NCI-H446 treated with DMSO at 0.1 percent for 48 hours (cell line): Measurements from ENCODE around the gene SMG7.
"Not testable (repeated sequence)": the region's sequence is repeated elsewhere in the genome, so short reads cannot be mapped to it uniquely, and the experiment has no call there.

ENCODE experiments used
- DNase-seq: peaks from one replicate; lab custom pipeline; 2025; lab: John Stamatoyannopoulos, UW

SMG7 gene, protein sequence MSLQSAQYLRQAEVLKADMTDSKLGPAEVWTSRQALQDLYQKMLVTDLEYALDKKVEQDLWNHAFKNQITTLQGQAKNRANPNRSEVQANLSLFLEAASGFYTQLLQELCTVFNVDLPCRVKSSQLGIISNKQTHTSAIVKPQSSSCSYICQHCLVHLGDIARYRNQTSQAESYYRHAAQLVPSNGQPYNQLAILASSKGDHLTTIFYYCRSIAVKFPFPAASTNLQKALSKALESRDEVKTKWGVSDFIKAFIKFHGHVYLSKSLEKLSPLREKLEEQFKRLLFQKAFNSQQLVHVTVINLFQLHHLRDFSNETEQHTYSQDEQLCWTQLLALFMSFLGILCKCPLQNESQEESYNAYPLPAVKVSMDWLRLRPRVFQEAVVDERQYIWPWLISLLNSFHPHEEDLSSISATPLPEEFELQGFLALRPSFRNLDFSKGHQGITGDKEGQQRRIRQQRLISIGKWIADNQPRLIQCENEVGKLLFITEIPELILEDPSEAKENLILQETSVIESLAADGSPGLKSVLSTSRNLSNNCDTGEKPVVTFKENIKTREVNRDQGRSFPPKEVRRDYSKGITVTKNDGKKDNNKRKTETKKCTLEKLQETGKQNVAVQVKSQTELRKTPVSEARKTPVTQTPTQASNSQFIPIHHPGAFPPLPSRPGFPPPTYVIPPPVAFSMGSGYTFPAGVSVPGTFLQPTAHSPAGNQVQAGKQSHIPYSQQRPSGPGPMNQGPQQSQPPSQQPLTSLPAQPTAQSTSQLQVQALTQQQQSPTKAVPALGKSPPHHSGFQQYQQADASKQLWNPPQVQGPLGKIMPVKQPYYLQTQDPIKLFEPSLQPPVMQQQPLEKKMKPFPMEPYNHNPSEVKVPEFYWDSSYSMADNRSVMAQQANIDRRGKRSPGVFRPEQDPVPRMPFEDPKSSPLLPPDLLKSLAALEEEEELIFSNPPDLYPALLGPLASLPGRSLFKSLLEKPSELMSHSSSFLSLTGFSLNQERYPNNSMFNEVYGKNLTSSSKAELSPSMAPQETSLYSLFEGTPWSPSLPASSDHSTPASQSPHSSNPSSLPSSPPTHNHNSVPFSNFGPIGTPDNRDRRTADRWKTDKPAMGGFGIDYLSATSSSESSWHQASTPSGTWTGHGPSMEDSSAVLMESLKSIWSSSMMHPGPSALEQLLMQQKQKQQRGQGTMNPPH

DNA sequence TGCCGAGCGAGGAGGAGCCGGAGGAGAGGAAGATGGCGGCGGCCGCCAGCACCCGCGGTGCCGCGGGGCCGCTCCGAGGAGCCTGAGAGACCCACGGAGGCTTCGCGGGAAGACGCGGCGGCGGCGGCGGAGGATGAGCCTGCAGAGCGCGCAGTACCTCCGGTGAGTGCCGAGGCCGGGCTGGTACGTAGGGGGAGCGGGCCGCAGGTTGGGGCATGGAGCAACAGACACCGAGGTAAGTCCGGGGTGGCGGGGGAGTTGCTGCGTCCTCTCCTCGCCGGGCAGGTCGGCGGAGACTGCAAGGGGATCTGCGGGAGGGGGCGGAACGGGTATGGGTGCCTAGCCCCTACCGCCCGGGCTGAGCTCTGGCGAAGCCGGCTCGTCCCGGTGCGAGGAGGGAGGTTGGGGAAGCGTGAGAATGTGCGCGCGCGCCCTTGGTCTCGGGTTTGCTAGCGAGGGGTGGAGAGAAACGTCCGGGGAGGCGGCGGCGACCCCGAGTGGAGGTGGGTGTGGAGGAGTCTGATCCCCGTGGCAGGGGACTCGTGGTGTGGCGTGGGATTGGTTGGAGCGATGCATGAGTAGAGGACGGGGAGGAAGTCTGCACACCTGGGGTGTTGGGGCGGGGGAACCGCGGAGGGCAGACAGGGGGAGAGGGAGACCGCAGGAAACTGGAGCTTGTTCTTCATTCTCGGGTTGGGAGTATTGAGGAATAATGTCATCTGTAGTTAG lies at the start of gene SMG7:
SMG7 (plus strand) TSS at position 12 of the 729 bp plus-strand sequence; CDS start at position 134, 122 bp downstream.
- no peak for DNase-seq

DNA sequence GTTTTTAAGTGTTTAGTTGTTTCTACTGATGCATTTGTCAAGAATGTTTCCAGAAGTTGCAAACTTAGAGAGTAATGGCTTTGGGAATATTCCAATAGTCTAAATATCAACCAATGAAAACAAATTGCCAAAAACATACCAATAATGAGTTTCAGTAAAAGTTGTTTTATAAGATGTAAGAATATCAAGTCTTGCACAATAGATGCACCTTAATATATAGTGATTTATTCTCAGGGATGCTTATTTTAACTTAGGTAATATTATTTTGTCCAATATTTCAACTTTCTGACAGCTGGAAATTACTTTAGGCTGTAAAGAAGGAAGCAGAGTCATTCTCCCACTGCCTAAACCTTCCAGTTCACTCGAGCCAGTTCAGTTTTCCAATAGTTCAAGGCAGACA lies 48.8 kb upstream of the SMG7 start:
- DNase-seq, result no peak

DNA sequence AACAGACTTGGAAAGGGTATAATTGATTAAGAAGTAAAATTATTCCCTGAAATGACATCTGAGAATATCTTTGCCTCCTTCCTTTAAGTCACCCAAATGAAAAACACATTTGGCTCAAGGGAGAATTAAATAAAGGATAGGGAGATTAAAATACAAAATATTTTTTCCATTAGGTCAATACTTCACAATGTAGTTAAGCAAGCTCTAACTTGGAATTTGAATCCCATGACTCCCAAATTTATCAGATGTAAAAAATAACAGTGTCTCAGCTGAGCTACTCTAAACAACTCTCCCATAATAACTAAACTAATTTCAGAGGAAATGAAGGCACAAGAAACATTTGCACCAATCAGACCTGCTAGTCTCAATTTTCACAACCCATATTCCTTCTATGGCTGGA lies 47.6 kb upstream of the SMG7 start:
- DNase-seq, result no peak

DNA sequence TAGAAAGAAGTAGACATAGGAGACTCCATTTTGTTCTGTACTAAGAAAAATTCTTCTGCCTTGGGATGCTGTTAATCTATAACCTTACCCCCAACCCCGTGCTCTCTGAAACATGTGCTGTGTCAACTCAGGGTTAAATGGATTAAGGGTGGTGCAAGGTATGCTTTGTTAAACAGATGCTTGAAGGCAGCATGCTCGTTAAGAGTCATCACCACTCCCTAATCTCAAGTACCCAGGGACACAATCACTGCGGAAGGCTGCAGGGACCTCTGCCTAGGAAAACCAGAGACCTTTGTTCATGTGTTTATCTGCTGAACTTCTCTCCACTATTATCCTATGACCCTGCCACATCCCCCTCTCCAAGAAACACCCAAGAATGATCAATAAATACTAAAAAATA lies 44.7 kb upstream of the SMG7 start:
- not testable (repeated sequence) for DNase-seq

DNA sequence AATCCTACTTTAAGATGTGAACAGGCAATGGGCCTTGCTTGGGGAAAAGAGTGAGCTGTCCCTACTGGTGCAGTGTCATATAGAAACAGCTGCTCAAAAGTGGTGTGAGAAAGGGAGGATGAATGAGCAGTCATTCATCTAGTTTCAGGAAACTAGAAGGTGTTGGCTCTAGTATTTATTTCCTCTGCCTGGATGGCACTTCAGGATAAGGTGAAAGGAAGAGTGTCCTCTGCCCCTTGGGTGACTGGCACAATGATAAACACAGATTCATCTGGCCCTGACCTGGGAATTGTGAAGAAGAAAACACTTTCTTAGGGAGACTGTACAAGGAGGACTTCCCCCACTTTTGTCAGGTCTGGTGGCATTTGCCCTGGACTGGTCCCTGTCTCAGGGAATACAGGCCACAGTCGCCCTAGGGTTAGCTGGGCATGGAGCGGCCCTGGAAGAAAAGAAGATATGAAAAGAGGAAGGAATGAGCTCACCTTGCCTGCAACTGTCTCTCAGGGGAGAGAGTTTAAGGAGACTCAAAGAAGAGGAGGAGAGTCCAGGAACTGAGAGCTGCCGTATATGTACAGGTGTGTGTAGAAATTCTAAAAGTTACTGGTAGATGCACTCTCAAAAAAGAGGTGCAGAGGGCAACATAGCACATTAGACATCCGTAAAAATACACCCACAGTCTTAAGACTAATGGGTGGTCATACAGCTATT lies 40.3 kb upstream of the SMG7 start:
- no peak for DNase-seq

DNA sequence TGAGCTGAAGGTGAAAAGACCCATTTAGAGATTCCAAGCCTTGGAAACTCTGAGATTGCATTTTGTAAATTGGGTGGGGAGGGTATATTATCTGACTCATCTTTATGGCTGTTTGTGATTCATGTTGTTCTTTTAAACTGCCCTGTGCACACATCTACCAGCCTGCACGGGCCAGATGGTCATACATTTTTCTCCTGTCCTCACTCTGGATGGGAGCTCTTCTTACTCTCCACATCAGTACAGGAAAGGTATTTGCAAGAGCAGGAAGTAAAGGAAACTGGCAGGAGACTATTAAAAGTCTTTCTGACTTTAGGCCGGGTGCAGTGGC lies 39.8 kb upstream of the SMG7 start:
- no peak for DNase-seq

DNA sequence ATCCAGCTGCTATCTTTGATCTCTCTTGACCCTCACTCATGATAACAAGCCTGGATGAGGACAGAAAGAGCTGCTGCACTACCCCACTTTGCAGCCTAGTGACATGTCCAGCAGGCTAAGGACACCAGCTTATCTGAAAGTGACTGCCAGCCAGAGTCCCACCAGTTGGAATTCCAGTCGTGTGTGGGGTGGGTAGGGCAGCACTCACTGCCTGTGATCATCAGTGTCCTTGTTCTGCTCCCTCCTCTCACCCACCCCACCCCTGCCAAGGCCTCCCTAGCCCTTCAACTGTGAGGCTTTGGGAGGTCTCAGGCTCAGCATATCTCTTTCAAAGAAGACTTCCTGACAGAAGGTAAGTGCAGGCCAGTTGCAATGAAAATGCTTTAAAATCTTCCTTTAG lies 38.6 kb upstream of the SMG7 start:
- DNase-seq, result no peak

DNA sequence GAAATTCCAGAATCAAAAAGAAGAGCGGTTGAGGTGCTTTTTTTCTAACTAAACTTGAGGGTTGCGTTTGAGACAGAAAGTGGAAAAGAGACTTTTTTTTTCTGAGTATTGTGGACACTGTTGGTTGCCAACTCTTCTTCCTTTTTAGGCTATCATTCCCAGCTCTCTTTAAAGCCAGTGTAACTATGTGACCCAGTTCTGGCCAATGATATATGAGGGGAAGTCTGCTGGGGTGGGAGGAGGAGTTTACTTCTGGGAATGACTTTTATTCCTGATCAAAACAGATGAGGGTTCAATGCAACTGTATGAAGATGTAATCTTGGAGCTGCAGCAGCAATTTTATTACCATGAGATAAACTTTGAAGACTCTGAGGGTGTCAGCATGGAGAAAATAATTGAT lies 36.8 kb upstream of the SMG7 start:
- no peak for DNase-seq

DNA sequence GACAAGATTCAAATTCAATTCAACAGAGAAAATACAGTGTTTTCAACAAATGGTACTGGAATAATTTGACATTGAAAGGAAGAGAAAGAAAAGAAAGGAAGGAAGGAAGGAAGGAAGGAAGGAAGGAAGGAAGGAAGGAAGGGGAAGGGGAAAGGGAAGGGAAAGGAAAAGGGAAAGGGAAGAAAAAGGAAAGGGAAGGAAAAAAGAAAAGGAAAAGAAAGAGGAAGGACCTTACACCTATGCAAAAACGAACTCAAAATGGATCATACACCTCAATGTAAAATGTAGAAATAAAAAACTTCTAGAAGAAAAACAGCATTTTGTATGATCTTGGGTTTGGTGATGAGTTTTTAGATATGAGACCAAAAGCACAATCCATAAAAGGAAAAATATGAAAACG lies 34.2 kb upstream of the SMG7 start:
- no peak for DNase-seq

DNA sequence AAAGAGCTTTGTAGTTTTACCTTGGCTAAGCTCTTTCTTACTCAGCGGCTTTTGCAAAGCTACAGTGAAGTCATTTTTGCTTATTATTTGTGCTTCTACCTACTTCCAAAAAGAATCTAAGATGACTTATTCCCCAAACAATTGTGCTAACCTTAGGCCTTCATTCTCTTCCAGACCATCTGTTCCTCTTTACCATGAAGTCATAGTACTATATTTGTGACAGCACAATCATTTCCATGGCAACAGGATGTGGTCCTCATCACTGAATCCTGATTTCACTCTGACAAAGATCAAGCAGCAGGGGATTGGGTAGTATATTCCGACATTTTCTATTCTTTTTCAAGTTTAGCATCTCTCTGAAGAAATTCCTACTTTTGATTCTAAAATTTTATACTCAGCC lies 29.3 kb upstream of the SMG7 start:
- DNase-seq, result peak; percentile 40

DNA sequence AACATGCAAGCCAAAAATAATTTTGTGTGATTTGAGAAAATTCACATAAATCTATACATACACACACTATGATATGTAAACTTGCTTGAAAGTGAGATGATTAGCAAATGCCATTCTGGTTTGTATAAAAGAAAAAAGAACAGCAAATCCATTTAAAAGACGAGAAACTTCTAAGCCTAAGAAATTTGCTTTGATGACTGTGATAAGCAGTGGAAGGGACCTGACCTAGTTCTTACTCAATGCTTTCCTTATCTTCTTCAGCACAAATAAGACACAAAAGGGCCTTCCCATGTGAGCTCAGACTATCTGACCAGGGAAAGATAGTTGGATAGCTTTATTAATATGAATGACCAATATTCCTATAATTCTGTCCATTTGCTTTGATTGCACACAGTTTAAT lies 28.8 kb upstream of the SMG7 start:
- DNase-seq, result no peak

DNA sequence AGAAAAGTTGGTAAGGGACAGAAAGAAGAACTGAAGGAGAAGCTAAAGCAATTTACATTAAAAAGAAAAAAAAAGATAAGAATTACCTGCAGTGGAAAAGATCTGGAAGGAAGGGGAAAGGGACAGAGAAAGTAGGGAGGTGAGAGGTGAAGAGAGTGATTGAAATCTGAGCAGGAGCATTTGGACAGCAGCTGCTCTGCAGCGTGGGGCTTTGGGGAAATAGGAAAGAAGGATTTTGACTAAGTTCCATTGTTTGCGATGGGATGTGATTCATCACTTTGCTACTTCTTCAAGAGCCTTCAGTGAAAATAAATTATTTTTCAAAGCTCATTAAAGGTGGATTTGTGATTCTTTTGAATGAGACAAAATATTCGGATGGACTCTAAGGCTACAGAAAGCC lies 28.1 kb upstream of the SMG7 start:
- no peak for DNase-seq

DNA sequence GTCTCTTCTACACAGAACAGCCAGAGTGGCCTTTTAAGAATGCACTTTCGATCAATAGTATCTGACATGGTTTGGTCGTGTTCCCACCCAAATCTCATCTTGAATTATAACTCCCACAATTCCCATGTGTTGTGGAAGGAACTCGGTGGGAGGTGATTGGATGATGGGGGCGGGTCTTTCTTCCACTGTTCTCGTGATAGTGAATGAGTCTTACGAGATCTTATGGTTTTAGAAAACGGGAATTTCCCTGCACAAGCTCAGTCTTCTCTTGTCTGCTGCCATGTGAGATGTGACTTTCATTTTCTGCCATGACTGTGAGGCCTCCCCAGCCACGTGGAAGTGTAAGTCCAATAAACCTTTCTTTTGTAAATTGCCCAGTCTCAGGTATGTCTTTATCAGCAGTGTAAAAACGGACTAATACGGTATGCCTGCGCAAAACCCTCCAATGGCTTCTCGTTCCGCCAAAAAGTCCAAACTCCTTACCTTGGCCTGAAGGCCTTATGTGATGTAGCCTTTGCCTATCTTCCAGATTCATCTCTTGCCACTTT lies 23.0 kb upstream of the SMG7 start:
- no peak for DNase-seq

DNA sequence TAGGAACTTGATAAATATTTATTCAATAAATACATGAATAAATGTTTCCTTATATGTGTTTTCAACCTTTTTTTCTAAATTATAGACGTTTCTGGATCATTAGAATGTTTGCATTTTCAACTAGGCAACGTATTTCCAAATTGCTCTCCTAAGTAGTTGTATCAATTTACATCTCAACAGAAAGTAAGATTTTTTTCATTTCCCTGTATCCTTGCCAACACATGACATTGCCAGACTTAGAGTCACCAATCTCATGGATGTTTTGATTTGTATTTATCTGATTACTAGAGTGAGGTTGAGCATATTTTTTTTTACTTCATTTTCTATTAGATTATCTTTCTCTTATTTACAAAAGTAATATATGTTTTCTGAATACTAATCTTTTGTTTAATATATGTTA lies 22.2 kb upstream of the SMG7 start:
- DNase-seq, result peak; percentile 7

DNA sequence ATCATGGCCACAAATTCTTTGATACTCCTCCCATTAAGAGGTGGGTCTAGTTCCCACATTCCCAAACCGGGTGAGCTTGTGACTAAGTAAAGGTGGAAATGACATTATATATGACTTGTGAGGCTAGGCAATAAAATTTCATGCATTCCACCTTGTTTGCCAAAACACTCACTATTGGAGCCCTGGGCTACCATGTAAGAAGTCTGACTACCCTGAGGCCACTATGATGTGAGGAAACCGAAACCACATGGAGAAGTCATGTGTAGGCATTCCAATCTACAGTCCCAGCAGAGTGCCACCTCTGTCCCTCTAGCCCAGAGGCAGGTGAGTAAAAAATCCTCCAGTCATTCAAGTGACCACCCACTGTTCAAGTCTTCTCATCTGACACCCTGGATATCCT lies 17.9 kb upstream of the SMG7 start:
- no peak for DNase-seq

DNA sequence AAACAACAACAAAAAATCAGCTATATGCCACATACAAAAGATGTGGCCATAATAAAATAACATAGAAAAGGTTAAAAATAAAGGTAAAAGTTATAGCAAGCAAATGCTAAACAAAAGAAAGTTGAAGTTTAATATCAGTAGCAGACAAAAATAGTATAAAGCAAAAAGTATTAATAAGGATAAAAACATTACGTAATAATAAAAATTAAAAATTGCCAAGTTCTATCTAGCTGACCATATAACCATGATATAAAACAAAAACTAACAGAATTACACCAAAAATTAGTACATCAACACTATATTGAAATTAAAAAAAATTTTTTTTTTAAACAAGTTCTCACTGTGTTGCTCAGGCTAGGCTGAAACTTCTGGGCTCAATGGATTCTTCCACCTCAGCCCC lies 15.5 kb upstream of the SMG7 start:
- no peak for DNase-seq

DNA sequence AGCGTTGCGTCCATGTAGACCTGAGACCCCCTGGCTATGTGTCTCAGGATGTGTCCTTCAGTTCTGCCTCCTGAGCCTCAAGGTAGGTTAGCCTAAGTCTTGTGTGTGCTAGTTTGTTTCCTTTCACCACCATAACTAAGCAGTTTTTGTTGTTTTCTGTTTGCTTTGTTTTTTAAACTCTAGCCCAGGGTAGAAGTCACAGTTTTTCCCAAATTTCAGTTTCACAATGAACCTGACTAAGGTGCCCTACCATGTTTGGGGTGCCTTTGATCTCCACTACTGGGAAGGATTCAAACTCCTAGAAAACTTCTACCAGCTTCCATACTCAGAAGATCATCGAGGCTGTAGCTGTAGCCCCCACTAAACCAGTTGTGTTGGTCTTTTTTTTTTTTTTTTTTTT lies 14.8 kb upstream of the SMG7 start:
- no peak for DNase-seq

DNA sequence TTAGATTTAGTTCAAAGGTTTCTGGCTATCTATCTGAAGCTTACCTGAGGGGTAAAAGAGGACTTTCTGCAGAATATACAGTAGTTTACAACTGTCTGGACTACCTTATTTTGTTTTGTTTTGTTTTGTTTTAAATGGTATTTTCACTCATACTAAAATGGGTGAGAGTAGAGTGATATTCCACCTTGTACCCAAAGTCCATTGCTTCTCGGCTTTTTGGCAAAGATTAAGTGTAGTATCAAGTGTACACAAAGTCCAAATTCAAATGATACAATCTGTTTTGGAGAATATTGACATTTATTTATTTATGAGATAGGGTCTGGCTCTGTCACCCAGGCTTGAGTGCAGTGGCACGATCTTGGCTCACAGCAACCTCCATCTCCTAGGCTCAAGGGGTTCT lies 11.7 kb upstream of the SMG7 start:
- no peak for DNase-seq

DNA sequence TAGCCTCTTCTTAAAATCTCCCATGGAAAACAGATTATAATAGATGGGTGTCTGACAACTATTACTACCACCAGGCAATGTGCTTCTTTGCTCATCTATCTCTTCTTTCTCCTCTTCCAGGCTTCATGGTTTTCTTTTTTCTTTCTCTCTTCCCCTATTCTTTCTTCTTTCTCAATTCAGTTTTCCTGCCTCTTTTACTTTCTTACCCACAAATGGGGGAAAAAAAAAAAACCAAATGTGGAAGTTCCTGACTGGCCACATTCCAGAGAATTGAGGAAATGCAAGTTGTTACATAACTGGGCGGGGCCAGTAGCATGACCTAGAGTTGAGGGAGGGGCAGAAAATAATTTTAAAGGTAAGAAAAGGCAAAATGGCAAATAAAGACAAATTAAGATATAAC lies 10.9 kb upstream of the SMG7 start:
- no peak for DNase-seq

DNA sequence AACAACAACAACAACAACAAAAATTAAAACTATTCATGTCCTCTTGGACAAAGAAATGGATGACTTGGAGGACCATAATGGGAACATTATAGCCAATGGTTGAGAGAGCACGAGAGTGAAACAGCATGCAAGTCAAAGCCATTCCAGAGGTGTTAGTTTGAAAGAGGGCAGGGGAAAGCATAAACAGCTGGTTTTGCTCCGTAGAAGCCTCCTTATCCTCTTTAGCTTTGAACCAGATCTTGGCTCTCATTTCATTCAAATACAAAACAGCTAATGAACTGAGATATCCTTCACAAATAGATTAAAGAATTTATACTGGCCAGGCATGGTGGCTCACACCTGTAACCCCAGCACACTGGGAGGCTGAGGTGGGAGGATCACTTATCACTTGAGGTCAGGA lies 8.7 kb upstream of the SMG7 start:
- no peak for DNase-seq

DNA sequence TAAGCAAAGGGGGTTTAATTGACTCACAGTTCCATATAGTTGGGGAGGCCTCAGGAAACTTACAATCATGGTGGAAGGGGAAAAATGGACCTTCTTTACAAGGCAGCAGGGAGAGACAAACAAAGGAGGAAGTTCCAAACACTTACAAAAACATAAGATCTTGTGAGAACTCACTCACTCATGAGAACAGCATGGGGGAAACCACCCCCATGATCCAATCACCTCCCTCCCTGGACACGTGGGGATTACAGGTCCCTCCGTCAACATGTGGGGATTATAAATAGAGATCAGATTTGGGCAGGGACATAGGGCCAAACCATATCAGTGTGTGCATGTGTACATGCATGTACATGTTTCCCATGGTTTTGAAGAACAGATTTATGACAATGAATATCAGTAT lies 5.5 kb upstream of the SMG7 start:
- DNase-seq, result no peak
